HepG2 (cell line): Measurements from ENCODE around the gene A3GALT2. TPM values are rescaled to one million over a fixed set of nuclear protein-coding genes. Genes with fewer than 3 reads are reported as not detected.

Experiments used
- ATAC-seq: fragments of 200-7000 bp; cut with Tn5 transposase; 3 replicates; pipeline ENCODE4 v1.9.1; 2020; ENCODE audit warnings: mild to moderate bottlenecking, moderate library complexity
- BruUV-seq: library from RNA; stranded (reverse); fragments of 400-500 nt; replicated peaks from 2 replicates; lab custom pipeline; 2021; lab: Mats Ljungman, UMichigan
- CTCF ChIA-PET: fragments of 300-600 bp; formaldehyde crosslinking; extraction: SDS; loops from one replicate; lab custom pipeline; 2021; ENCODE audit warnings: low total read pairs, inconsistent platforms, low intra/inter-chr PET ratio; lab: Yijun Ruan, JAX
- POLR2A ChIA-PET: fragments of 350-600 bp; sonication (Branson Sonifier 250); formaldehyde crosslinking; loops from one replicate; lab custom pipeline; 2020; ENCODE audit warnings: antibody characterized with exemption, inconsistent platforms; lab: Yijun Ruan, JAX
- DNase-seq: peaks from one replicate; pipeline ENCODE4 v3.0.0-alpha.2; 2015; ENCODE audit warnings: low spot score
- FAIRE-seq: peaks from 3 replicates; lab custom pipeline; 2011; peaks lifted over from hg19 to GRCh38; lab: Jason Lieb, UNC
- H2AFZ ChIP-seq: one replicate; pipeline ENCODE4 v1.6.1; 2011; ENCODE audit warnings: low read length, inconsistent platforms
- H3K27ac ChIP-seq: fragments of 300-600 bp; 3 replicates; pipeline ENCODE4 v1.8.0; 2011; ENCODE audit warnings: mixed run types, mild to moderate bottlenecking, mixed read lengths, low read length, inconsistent platforms; ENCODE audit not compliant: insufficient read depth; ENCODE audit errors: extremely low read length
- H3K27me3 ChIP-seq, 2 experiments: fragments of 200-600 bp in 1 of 2; 2 replicates in 1 of 2; 3 replicates in 1 of 2; pipeline versions ENCODE4 v1.6.0 to v1.8.0; 2011; ENCODE audit warnings: low read length in 2 of 2, mild to moderate bottlenecking in 2 of 2, moderate library complexity in 2 of 2, inconsistent platforms in 1 of 2; ENCODE audit not compliant: insufficient read depth in 2 of 2, control insufficient read depth in 1 of 2
- H3K36me3 ChIP-seq, 2 experiments: fragments of 200-600 bp in 1 of 2; replicated peaks in 1 of 2; 2 replicates in 1 of 2; 3 replicates in 1 of 2; pipeline versions ENCODE4 v1.5.1 to v1.8.0; 2011; ENCODE audit warnings: low read length in 2 of 2, inconsistent platforms in 1 of 2; ENCODE audit not compliant: insufficient read depth in 2 of 2, control insufficient read depth in 1 of 2
- H3K4me1 ChIP-seq: 2 replicates; pipeline ENCODE4 v1.5.1; 2012; ENCODE audit warnings: low read length, inconsistent platforms; ENCODE audit not compliant: insufficient read depth
- H3K4me2 ChIP-seq: 2 replicates; pipeline ENCODE4 v1.6.0; 2011; ENCODE audit warnings: low read depth, low read length, inconsistent platforms
- H3K4me3 ChIP-seq, 3 experiments: fragments of 200-600 bp in 1 of 3; sonication (generic), shearing (Covaris generic) in 1 of 3; replicated peaks in 1 of 3; 2 replicates each; pipeline ENCODE4 v1.5.1; 2011 to 2016; ENCODE audit warnings: low read length in 3 of 3, inconsistent platforms in 2 of 3, low read depth in 2 of 3, mild to moderate bottlenecking in 2 of 3, control low read depth in 1 of 3, mixed read lengths in 1 of 3; ENCODE audit not compliant: insufficient read depth in 1 of 3
- H3K79me2 ChIP-seq: one replicate; pipeline ENCODE4 v1.6.1; 2011; ENCODE audit warnings: low read length, inconsistent platforms; ENCODE audit not compliant: insufficient read depth
- H3K9ac ChIP-seq: 2 replicates; pipeline ENCODE4 v1.6.0; 2011; ENCODE audit warnings: mild to moderate bottlenecking, low read depth, low read length, inconsistent platforms; ENCODE audit not compliant: insufficient read depth
- H3K9me3 ChIP-seq: 2 replicates; pipeline ENCODE4 v1.5.1; 2012; ENCODE audit warnings: mild to moderate bottlenecking, low read length
- H4K20me1 ChIP-seq: 2 replicates; pipeline ENCODE4 v1.6.0; 2011; ENCODE audit warnings: inconsistent platforms, mild to moderate bottlenecking, low read length, moderate library complexity; ENCODE audit not compliant: insufficient read depth
- CHD4 ChIP-seq: fragments of 200-600 bp; sonication (generic); IDR thresholded peaks from 2 replicates; pipeline ENCODE4 v1.7.0; 2017; ENCODE audit warnings: mild to moderate bottlenecking, low read length, borderline replicate concordance
- TBP ChIP-seq: sonication (generic); formaldehyde crosslinking; IDR thresholded peaks from 2 replicates; pipeline ENCODE4 v1.5.0; 2020; ENCODE audit warnings: missing genetic modification reagents
- ZNF629 ChIP-seq: sonication (generic); formaldehyde crosslinking; conservative IDR thresholded peaks from 2 replicates; pipeline ENCODE4 v1.5.0; 2020; ENCODE audit warnings: missing genetic modification reagents
- ZNF768 ChIP-seq: sonication (generic); formaldehyde crosslinking; IDR thresholded peaks from 2 replicates; pipeline ENCODE4 v1.4.0; 2020; ENCODE audit warnings: missing genetic modification reagents
- WGBS: methylation state at CpG from one replicate; pipeline ENCODE4 v1.1.6; 2017; ENCODE audit warnings: low lambda C conversion rate; 5-methylcytosine and 5-hydroxymethylcytosine counted together
- in situ Hi-C: cut with HindIII; loops from 2 replicates; pipeline ENCODE4 v1.10.0; 2017; ENCODE audit warnings: low pct_unique_long_range_greater_than_20kb; ENCODE audit not compliant: extremely low pct_ligation_motif_present
- intact Hi-C: fragments of 100-400 bp; cut with micrococcal nuclease; formaldehyde crosslinking; loops from one replicate; pipeline ENCODE4 v1.10.0; 2022; ENCODE audit not compliant: unreplicated experiment
- polyA plus RNA-seq, 8 experiments: library from polyadenylated mRNA; depleted of rRNA in 3 of 8; stranded (reverse) in 7 of 8; unstranded in 1 of 8; fragments of >200 nt; fragmentation: Illumina TruSeq in 4 of 8; extraction: Trizol in 4 of 8; gene quantifications; 2 replicates each; pipeline versions ENCODE4 v1.2.1 to v1.2.3, GENCODE V29; 2011 to 2016; ENCODE audit warnings: low read depth in 4 of 8, missing spikeins in 1 of 8, mixed read lengths in 1 of 8; ENCODE audit not compliant: insufficient read depth in 1 of 8
- total RNA-seq, 5 experiments: library from RNA; depleted of rRNA; stranded (reverse); fragments of >200 nt; fragmentation: Illumina TruSeq; extraction: Trizol; gene quantifications; 2 replicates each; pipeline ENCODE4 v1.2.3, GENCODE V29; 2016; ENCODE audit warnings: low read depth in 1 of 5
- TF ChIP-seq, protein P1 (sequence below), 2 experiments: fragments of 450-650 bp in 1 of 2; sonication (generic) in 1 of 2; formaldehyde crosslinking in 1 of 2; IDR thresholded peaks; 2 replicates each; pipeline versions ENCODE4 v1.6.1 to v1.8.0; 2016 to 2022; ENCODE audit warnings: antibody characterized with exemption in 1 of 2, mild to moderate bottlenecking in 1 of 2, missing genetic modification reagents in 1 of 2

Gene A3GALT2
- total and polyA plus RNA-seq, 2 of the 13 experiments (the other 11 are each of a cell fraction or from before 2014, with no cell fraction given): not detected

DNA sequence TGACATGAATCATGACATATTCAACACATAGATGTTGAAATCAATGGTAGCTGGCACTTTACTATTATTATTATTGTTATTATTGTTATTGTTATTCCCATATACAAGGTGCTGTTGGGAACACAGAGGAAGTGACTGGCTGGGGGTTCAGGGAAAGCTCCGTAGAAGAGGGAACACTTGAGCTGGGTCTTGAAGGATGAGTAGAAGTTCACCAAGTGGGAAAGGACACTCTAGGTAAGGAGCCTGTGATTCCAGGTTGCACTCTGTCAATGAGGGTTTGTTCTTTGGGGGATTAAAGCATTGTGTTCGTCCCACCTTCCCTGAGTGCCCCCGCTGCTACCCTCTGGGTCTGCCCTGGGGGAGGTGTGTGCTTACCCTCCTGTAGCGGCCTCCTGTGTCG lies 50.5 kb downstream of the A3GALT2 start (continued):
- TF ChIP-seq, protein P1, sequence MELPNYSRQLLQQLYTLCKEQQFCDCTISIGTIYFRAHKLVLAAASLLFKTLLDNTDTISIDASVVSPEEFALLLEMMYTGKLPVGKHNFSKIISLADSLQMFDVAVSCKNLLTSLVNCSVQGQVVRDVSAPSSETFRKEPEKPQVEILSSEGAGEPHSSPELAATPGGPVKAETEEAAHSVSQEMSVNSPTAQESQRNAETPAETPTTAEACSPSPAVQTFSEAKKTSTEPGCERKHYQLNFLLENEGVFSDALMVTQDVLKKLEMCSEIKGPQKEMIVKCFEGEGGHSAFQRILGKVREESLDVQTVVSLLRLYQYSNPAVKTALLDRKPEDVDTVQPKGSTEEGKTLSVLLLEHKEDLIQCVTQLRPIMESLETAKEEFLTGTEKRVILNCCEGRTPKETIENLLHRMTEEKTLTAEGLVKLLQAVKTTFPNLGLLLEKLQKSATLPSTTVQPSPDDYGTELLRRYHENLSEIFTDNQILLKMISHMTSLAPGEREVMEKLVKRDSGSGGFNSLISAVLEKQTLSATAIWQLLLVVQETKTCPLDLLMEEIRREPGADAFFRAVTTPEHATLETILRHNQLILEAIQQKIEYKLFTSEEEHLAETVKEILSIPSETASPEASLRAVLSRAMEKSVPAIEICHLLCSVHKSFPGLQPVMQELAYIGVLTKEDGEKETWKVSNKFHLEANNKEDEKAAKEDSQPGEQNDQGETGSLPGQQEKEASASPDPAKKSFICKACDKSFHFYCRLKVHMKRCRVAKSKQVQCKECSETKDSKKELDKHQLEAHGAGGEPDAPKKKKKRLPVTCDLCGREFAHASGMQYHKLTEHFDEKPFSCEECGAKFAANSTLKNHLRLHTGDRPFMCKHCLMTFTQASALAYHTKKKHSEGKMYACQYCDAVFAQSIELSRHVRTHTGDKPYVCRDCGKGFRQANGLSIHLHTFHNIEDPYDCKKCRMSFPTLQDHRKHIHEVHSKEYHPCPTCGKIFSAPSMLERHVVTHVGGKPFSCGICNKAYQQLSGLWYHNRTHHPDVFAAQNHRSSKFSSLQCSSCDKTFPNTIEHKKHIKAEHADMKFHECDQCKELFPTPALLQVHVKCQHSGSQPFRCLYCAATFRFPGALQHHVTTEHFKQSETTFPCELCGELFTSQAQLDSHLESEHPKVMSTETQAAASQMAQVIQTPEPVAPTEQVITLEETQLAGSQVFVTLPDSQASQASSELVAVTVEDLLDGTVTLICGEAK (IDR thresholded peaks at IDR 0.05): no peak
- TF ChIP-seq, protein P1 (CRISPR knock-in tag; IDR thresholded peaks at IDR 0.05): no peak
- TF ChIP-seq ZNF629 (CRISPR knock-in tag) (no peak), TBP (CRISPR knock-in tag) (no peak)
- TF ChIP-seq, all 625 proteins: peak for 0

DNA sequence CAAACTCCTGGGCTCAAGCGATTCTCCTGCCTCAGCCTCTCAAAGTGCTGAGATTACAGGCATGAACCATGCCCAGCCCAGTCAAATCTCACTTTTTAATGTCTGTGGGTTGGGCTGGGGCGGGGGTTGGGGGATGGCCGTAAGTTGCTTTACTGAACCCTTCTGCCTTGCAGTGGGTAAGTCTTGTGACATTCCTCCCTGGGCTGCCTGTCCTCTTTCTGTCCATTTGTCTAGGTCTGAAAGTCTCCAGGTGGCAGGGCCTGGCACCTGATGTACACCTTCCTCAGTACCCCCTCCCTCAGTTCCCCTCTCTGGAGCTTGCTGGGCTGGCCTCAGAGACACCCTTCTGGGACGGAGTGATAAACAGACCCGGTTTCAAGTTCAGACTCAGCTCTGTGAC lies 51.3 kb downstream of the A3GALT2 start:
- no peak overlapping the region for H3K27ac ChIP-seq
- CTCF ChIA-PET: no interaction called here
- no TSS peak for BruUV-seq
- H3K36me3 ChIP-seq: peaks cover 2 to 8% of the 10 kb centered on the region in 2 experiments; a peak in 4 of 5 replicates
- in situ Hi-C loops (no loop called here), intact Hi-C loops (no loop called here)
- H3K4me2 ChIP-seq: no peak overlapping the region
- H3K9ac ChIP-seq: no peak overlapping the region
- ATAC-seq: no peak
- no peak overlapping the region for H2AFZ ChIP-seq
- no peak for DNase-seq
- no peaks in the 10 kb centered on the region for H3K9me3 ChIP-seq
- POLR2A ChIA-PET: interaction anchor here (1.3 kb wide), 1 partner anchor 11 kb away, joined by 8 read pairs; no protein-coding TSS in a partner anchor
- no peaks in the 10 kb centered on the region for H3K27me3 ChIP-seq
- H3K4me3 ChIP-seq: no peak overlapping the region
- H4K20me1 ChIP-seq: no peaks in the 10 kb centered on the region; the same call in 1 of the 2 replicates
- no peak for FAIRE-seq
- WGBS: 100% methylated on average over 3 of the region's 5 CpGs
- no peak for TF ChIP-seq CHD4
- TF ChIP-seq ZNF768 (CRISPR knock-in tag): peak; percentile 64
- H3K4me1 ChIP-seq: peaks cover 36% of the 10 kb centered on the region
- peaks cover 5% of the 10 kb centered on the region for H3K79me2 ChIP-seq
